HEK293T (cell line): ENCODE data around the gene JCHAIN.

Source experiments
- ARNT ChIP-seq: fragments of 450-650 bp; IDR thresholded peaks from 2 replicates; pipeline ENCODE4 v1.6.1; 2017; ENCODE audit warnings: mild to moderate bottlenecking
- BHLHE40 ChIP-seq: fragments of 450-650 bp; IDR thresholded peaks from 2 replicates; pipeline ENCODE4 v1.6.1; 2016; ENCODE audit warnings: mild to moderate bottlenecking, moderate library complexity, borderline replicate concordance
- CTBP1 ChIP-seq: fragments of 450-650 bp; IDR thresholded peaks from 2 replicates; pipeline ENCODE4 v1.6.1; 2016; ENCODE audit warnings: borderline replicate concordance
- ELF4 ChIP-seq: fragments of 450-650 bp; IDR thresholded peaks from 2 replicates; pipeline ENCODE4 v1.6.1; 2017; ENCODE audit warnings: antibody characterized with exemption
- HDGF ChIP-seq: fragments of 450-650 bp; IDR thresholded peaks from 2 replicates; pipeline ENCODE4 v1.6.1; 2017; ENCODE audit warnings: antibody characterized with exemption, borderline replicate concordance
- L3MBTL2 ChIP-seq: fragments of 450-650 bp; conservative IDR thresholded peaks from 2 replicates; pipeline ENCODE4 v1.6.1; 2016; ENCODE audit warnings: mild to moderate bottlenecking
- LEF1 ChIP-seq: fragments of 450-650 bp; IDR thresholded peaks from 2 replicates; pipeline ENCODE4 v1.6.1; 2017; ENCODE audit warnings: mild to moderate bottlenecking, borderline replicate concordance
- NFRKB ChIP-seq: fragments of 450-650 bp; IDR thresholded peaks from 2 replicates; pipeline ENCODE4 v1.6.1; 2016; ENCODE audit warnings: mild to moderate bottlenecking, moderate library complexity
- TARDBP ChIP-seq: fragments of 450-650 bp; IDR thresholded peaks from 2 replicates; pipeline ENCODE4 v1.6.1; 2016
- ZNF384 ChIP-seq: fragments of 450-650 bp; IDR thresholded peaks from 2 replicates; pipeline ENCODE4 v1.6.1; 2016

DNA sequence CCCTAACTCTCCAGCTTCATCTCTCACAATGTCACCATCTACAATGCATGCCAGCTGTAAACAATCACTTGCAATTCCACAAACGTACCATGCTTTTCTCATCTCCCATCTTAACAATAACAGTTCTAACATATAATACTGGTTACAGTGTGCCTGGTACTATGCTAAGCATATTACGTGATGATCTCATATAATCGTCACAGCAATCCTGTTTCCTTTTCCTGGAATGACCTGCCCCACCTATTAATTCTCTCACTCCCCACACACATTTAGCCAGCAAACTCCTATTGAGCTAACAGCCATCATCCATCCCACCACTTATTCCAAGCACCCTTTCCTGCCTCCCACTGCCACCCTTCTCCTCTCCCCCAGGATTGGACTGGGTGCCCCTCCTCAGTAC is 7.9 kb downstream of the JCHAIN start:
- TF ChIP-seq LEF1, result no peak
- TF ChIP-seq BHLHE40, result no peak
- no peak for TF ChIP-seq ZNF384
- no peak for TF ChIP-seq ELF4
- TF ChIP-seq NFRKB, result no peak
- no peak for TF ChIP-seq CTBP1
- TF ChIP-seq L3MBTL2, result no peak
- TF ChIP-seq ARNT, result no peak
- TF ChIP-seq HDGF, result no peak
- no peak for TF ChIP-seq TARDBP
